Tibial nerve (tissue), 3 donors: ENCODE measurements around the gene YIPF4.
"Not testable (repeated sequence)": the region's sequence is repeated elsewhere in the genome, so short reads cannot be mapped to it uniquely, and the experiment has no call there.

ENCODE experiments used
- POLR2A ChIP-seq, 2 donors: fragments of 450-650 bp; IDR thresholded peaks; one replicate each; pipeline ENCODE4 v1.6.1; 2017; ENCODE audit warnings: antibody characterized with exemption in 2 of 2, mild to moderate bottlenecking in 2 of 2, moderate library complexity in 2 of 2
- TF ChIP-seq, protein P1 (sequence below), 5 experiments: fragments of 200-600 bp in 3 of 5; fragments of 450-650 bp in 2 of 5; sonication (generic) in 3 of 5; IDR thresholded peaks; one replicate each; pipeline ENCODE4 v1.5.1; 2016 to 2019; ENCODE audit warnings: antibody characterized with exemption in 5 of 5, mild to moderate bottlenecking in 3 of 5, moderate library complexity in 2 of 5

- TF ChIP-seq, protein P1, sequence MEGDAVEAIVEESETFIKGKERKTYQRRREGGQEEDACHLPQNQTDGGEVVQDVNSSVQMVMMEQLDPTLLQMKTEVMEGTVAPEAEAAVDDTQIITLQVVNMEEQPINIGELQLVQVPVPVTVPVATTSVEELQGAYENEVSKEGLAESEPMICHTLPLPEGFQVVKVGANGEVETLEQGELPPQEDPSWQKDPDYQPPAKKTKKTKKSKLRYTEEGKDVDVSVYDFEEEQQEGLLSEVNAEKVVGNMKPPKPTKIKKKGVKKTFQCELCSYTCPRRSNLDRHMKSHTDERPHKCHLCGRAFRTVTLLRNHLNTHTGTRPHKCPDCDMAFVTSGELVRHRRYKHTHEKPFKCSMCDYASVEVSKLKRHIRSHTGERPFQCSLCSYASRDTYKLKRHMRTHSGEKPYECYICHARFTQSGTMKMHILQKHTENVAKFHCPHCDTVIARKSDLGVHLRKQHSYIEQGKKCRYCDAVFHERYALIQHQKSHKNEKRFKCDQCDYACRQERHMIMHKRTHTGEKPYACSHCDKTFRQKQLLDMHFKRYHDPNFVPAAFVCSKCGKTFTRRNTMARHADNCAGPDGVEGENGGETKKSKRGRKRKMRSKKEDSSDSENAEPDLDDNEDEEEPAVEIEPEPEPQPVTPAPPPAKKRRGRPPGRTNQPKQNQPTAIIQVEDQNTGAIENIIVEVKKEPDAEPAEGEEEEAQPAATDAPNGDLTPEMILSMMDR (IDR thresholded peaks at IDR 0.05) = not testable (repeated sequence)
- not testable (repeated sequence) for TF ChIP-seq POLR2A (IDR thresholded peaks at IDR 0.05)
These were observed 88.0 kb downstream of the YIPF4 start for GRCh38 chr2:32365679-32366078.
